Epithelial cell of proximal tubule (primary cell): Measurements from ENCODE around the gene PDE4D. TPM values are rescaled to one million over a fixed set of nuclear protein-coding genes. Genes with fewer than 3 reads are reported as not detected.

Experiments used
- DNase-seq: peaks from one replicate; pipeline ENCODE4 v3.0.0-alpha.2; 2011; ENCODE audit warnings: low read depth
- H3K4me3 ChIP-seq: 2 replicates; pipeline ENCODE4 v1.5.1; 2011; ENCODE audit warnings: low read depth, mild to moderate bottlenecking, low read length
- CTCF ChIP-seq: conservative IDR thresholded peaks from 2 replicates; pipeline ENCODE4 v1.5.1; 2012; ENCODE audit warnings: low read depth, mild to moderate bottlenecking, low read length
- total RNA-seq: library from RNA; depleted of rRNA; stranded (reverse); fragments of >200 nt; gene quantifications from 2 replicates; pipeline ENCODE4 v1.2.3, GENCODE V29; 2015

PDE4D gene
- total RNA-seq, 1 donor from 2014 or later, result 18.4 TPM

- TF ChIP-seq CTCF, result peak; percentile 64
- no peak for DNase-seq
These were observed 232.8 kb downstream of the PDE4D start for GRCh38 chr5:59660737-59661136.

GRCh38 chr5:59656351-59657254, 236.9 kb downstream of the PDE4D start:
- TF ChIP-seq CTCF, result no peak
- H3K4me3 ChIP-seq, result no peak overlapping the region
- no peak for DNase-seq

More at GRCh38 chr5:59660737-59661136, 232.8 kb downstream of the PDE4D start:
- no peak overlapping the region for H3K4me3 ChIP-seq

DNA sequence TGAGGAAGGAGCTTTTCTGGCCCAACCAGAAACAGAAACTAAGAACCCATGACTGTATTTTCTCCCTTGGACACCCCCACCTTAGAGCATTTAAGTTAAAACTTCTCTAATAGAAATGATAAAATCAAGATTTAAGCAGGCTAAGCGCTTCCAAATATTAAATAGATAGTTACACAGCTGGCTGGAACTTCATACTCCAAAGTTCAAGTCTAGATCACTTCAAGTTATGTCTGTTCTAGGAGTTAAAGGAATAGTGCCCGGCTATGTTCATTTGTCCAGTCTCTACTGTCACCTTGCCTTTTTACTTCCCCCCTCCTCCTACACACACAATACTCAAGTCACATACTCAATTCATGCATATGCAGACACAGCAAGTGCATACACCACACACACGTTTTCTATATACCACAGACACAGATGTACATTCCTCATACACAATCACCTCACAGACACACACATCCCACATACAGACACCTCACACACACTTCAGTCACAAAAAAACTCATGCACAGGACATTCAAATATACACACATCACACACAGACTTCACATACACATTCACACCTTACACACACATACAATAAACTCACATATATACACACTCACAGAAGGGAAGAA, 237.7 kb downstream of the PDE4D start:
- H3K4me3 ChIP-seq, result peak overlapping the region; percentile 1
- TF ChIP-seq CTCF, result no peak
- DNase-seq, result no peak

- no peak for TF ChIP-seq CTCF
- H3K4me3 ChIP-seq, result no peak overlapping the region
- DNase-seq, result no peak
These were observed 238.8 kb downstream of the PDE4D start for GRCh38 chr5:59654691-59655090.

- TF ChIP-seq CTCF, result no peak
- no peak for DNase-seq
- no peak overlapping the region for H3K4me3 ChIP-seq
These were observed 241.1 kb downstream of the PDE4D start for GRCh38 chr5:59652449-59652848.

DNA sequence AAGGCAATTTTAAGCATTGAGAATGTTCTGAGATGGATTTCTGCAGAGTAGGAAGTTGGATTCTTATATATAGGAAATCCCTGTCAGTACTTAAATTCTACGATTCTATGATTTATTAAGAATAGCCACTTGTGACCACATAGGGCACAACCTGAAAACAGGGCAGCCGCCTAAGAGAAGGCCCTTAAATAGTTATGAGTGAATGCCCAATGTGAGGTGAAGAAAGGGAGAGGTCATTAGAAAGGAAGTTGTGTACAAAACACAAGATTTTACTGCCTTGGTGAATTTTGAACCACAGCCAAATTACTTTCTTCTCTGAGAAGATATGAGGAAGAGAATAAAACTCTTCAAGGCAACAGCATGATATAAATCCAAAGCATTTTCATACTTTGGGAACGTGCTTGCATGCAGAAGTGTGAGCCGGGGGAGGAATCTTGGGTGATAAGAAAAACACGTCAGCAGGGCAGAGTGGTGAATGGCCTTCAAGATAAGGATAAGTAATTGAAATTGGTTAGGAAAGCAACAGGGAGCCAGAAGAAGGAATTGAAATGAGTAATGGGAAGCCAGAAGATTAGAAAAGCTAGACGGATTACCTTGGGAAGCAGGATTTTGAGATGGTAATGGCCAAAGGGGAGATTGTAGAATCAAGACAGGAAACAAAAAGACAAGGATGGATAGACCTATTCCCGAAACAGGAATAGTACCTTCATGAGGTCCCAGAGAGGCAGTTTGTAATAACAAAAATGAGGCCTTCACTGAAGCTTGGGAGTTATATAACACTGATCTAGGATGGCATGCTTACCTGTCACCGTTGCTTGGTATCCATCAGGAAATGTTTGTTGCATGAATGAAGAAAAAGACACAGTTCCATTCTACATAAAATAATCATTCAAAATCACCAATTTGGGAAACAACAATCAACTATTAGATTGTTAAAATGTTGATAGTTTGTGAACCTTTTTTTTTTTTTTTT, 244.3 kb downstream of the PDE4D start:
- no peak for TF ChIP-seq CTCF
- no peak overlapping the region for H3K4me3 ChIP-seq
- no peak for DNase-seq
